ENCODE data around the gene PCSK6.

The PCSK6 gene

DNA sequence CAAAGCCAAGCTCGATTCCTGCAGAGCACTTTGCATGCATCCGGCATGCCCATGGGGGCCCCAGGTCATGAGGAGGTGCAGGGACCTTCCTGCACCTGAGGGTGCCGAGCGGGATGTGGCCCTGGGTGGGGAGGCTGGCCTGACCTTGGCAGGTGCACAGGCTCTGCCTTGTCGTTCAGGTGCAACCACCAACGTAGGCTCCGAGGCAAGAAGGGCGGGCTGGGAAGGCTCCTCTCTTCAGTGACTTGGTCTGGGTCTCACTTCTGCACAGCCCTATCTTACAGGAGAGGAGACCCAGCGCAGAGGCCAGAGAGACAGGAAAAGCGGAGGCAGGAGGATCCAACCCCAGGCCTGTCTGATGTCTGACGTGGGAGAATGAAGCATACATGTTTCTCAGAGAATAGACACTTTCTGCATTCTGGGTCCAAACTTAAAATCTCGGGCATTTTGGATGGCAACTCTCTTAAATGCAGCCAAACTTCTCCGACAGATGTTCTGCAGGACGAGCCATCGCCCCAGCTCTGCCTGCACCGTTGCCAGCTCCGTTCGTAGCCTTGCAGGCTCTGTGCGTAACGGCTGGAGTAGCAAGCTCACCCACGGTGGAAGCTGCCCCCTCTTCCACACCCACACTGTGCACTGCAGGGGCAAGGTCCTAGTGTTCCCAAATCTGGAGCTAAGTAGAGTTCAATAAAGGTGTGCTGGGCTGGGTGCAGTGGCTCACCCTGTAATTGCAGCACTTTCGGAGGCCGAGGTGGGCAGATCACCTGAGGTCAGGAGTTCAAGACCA, 133.6 kb downstream of the PCSK6 start:
- TF ChIP-seq, protein P1, sequence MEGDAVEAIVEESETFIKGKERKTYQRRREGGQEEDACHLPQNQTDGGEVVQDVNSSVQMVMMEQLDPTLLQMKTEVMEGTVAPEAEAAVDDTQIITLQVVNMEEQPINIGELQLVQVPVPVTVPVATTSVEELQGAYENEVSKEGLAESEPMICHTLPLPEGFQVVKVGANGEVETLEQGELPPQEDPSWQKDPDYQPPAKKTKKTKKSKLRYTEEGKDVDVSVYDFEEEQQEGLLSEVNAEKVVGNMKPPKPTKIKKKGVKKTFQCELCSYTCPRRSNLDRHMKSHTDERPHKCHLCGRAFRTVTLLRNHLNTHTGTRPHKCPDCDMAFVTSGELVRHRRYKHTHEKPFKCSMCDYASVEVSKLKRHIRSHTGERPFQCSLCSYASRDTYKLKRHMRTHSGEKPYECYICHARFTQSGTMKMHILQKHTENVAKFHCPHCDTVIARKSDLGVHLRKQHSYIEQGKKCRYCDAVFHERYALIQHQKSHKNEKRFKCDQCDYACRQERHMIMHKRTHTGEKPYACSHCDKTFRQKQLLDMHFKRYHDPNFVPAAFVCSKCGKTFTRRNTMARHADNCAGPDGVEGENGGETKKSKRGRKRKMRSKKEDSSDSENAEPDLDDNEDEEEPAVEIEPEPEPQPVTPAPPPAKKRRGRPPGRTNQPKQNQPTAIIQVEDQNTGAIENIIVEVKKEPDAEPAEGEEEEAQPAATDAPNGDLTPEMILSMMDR (IDR thresholded peaks at IDR 0.05; ENCODE audit: extremely low read depth, missing control alignments) = no peak
- no peak for DNase-seq (ENCODE audit: low spot score)

DNA sequence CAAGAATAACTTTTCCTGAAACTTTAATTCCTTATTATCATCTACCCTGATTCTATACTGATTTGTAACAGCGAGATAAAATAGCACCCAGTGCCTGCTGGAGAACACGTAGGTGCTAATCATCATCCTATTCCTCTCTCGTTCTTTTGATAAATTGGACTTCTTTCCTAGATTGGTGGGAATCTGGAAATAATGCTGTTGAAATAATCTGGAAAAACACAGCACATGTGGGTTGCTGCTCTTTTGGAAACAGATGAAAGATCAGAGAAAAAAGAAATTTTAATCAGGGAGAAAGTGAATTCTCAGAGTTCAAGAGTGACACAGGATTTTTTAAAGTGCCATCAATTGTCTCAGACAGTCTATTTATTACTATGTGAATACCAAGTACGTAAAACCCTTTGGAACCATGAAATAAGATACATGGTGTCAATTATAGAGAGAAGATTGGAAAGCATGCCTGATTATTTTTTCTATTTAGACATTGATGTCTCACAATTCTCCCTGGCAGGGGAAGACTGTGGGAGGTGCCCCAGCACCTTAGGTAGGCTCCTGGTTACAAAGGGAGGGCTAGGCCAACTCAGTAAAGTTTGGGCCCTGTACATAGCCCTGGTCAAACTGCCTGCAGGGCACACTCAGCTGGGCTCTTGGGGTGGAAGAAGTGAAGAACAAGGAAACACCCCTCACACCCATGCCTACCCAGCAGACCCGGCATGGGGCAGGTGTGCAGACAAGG, 134.4 kb downstream of the PCSK6 start:
- TF ChIP-seq, protein P1 (IDR thresholded peaks at IDR 0.05; ENCODE audit: extremely low read depth, missing control alignments) = no peak
- DNase-seq (ENCODE audit: low spot score) = no peak

DNA sequence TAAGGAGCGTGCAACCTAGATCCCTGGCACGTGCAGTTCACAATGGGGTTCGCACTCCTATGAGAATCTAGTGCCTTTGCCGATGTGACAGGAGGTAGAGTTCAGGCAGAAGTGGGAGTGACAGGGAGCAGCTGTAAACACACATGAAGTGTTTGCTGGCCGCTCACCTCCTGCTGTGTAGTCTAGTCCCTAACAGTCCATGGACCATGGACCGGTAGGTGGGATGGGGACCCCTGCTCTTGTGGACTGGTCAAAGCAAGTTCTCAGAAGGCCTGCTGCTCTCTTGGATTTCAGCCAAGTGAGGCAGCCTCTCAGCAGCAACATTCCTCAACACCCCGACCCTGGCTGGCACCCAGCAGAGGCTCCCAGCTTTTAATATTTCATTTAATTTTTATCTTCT, 136.3 kb downstream of the PCSK6 start:
- DNase-seq (ENCODE audit: low spot score) = no peak
- TF ChIP-seq, protein P1 (IDR thresholded peaks at IDR 0.05; ENCODE audit: extremely low read depth, missing control alignments) = no peak

DNA sequence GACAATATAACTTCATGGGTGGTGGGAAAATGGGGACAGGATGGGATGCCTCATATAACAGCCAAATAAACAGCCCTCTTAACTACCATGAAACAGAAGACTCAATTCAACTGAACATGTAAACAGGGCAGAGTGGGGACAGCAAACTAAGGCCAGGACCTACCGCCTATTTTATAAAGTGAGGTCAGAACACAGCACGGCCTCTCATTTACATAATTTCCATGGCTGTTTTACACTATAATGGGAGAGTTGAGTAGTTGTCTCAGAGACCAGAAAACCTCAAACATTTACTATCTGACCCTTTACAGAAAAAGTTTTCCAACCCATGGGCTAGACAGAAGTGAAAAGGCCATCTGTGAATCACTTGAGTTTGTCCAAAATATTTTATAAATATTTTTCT, 137.8 kb downstream of the PCSK6 start:
- TF ChIP-seq, protein P1 (IDR thresholded peaks at IDR 0.05; ENCODE audit: extremely low read depth, missing control alignments) = no peak
- DNase-seq (ENCODE audit: low spot score) = no peak

DNA sequence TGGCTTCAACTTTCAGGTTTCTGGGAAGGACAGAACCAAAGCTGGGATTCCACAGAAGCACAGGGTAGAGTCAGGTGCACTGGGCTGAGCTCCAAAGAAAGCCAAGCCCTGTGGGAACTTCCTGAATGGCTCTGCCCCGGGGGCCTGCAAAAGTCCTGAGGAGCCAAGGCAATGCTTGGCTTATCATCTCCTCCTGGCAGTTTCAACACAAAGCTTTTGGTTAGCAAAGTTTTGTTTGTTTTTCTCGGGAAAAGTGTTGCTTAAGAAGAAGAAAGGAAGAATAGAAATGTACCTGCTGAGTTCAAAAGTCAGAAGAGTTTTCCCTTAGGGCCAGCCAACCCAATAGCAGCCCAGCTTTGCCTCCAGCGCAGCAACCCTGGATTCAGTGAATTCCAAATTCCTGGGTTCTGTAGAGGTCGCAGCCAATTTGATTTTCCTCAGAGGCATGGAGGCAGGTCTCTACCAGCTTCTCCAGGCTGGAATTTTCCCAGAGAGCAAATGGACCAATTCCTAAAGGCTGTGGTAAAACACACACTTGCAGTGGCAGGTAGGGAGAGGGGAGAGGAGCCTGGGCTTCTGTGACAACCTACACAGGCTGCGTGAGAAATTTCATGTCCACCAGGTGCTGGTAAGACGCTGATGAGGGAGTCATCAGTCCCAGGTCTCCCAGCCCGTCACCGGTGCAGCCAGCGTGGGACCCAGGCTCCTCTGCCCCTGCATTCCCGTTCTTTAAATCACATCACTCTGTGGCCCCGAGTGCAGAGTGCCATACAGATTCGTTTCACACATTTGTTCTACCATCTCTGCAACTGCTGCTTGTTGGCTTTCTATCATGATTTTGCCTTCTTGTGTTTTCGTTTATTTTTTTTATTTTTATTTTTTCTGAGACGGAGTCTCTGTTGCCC, 140.2 kb downstream of the PCSK6 start:
- TF ChIP-seq, protein P1 (IDR thresholded peaks at IDR 0.05; ENCODE audit: extremely low read depth, missing control alignments) = no peak
- DNase-seq (ENCODE audit: low spot score) = no peak

DNA sequence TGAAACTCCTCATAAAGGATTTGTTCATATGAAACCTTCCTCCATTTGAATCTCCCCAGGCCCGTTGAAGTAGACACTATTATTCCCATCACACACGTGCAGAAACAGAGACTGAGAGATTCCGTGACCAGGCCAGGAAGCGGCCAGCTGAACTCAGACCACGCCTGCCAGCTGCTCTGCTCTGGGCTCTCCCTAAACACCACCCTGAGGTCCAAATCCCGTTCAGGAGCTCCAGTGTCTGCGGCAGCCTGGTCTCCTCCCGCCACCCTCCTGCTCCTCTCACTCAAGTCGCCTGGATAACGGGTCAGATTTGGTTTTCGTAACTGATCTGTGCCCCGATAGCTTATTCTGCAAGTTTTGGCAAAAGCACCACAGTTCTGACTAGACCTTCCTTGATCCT, 140.9 kb downstream of the PCSK6 start:
- TF ChIP-seq, protein P1 (IDR thresholded peaks at IDR 0.05; ENCODE audit: extremely low read depth, missing control alignments) = no peak
- no peak for DNase-seq (ENCODE audit: low spot score)

Measured in GM20000 (cell line).